ENCODE results near the gene MON2. TPM values are rescaled to one million over a fixed set of nuclear protein-coding genes. Genes with fewer than 3 reads are reported as not detected.

The MON2 gene
- total and polyA plus RNA-seq, 12 donors, result 13.9 to 78.2 (median 41.4) TPM

GRCh38 chr12:62601765-62602164 lies 135.1 kb downstream of the MON2 start:
- no peak for DNase-seq
- Histone ChIP-seq H3K4me3 (peak overlapping the region in 2 of 4 donors; percentile 73 to 80), H3K27ac (peak overlapping the region; percentile 91 to 100 (median 97)), H3K36me3 (replicated peaks in 1 of 2) (no peaks in the 10 kb centered on the region), H3K27me3 (no peaks in the 10 kb centered on the region), H3K4me1 (replicated peaks in 1 of 2) (peaks cover 6 to 26% of the 10 kb centered on the region in 2 donors), H3K9me3 (replicated peaks in 1 of 3) (no peaks in the 10 kb centered on the region)
- WGBS, 4 donors, result 6 to 18% (median 17%) methylated on average over 2 of the region's 2 CpGs
- TF ChIP-seq CTCF (IDR thresholded peaks at IDR 0.05) (no peak), POLR2A (IDR thresholded peaks at IDR 0.05) (no peak)
- intact Hi-C loops (cut with DNase I), result no loop called here

- WGBS, 4 donors, result 0 to 1% (median 1%) methylated on average over 39 to 66 of the region's 66 CpGs
- Histone ChIP-seq H3K27me3 (no peaks in the 10 kb centered on the region), H3K27ac (peak overlapping the region; percentile 91 to 100 (median 97)), H3K4me1 (replicated peaks in 1 of 2) (peaks cover 6 to 26% of the 10 kb centered on the region in 2 donors), H3K9me3 (replicated peaks in 1 of 3) (no peaks in the 10 kb centered on the region), H3K4me3 (peak overlapping the region; percentile 56 to 80 (median 66)), H3K36me3 (replicated peaks in 1 of 2) (no peaks in the 10 kb centered on the region)
- DNase-seq, result peak; percentile 85 to 95 (median 92)
- intact Hi-C loops (cut with DNase I), result no loop called here
- TF ChIP-seq POLR2A (IDR thresholded peaks at IDR 0.05), result peak; percentile 15 to 16
- TF ChIP-seq CTCF (IDR thresholded peaks at IDR 0.05), result no peak
Measured at GRCh38 chr12:62602255-62603060, 135.8 kb downstream of the MON2 start.

GRCh38 chr12:62603061-62603810 lies 136.6 kb downstream of the MON2 start:
- peaks cover 6 to 26% of the 10 kb centered on the region in 2 donors for H3K4me1 ChIP-seq (replicated peaks in 1 of 2)
- intact Hi-C loops (cut with DNase I), result no loop called here
- no peaks in the 10 kb centered on the region for H3K36me3 ChIP-seq (replicated peaks in 1 of 2)
- peak; percentile 84 to 89 (median 87) for DNase-seq
- peak overlapping the region; percentile 91 to 100 (median 97) for H3K27ac ChIP-seq
- H3K9me3 ChIP-seq (replicated peaks in 1 of 3), result no peaks in the 10 kb centered on the region
- 0% methylated on average over 15 to 94 of the region's 94 CpGs for whole genome bisulfite sequencing, 4 donors
- H3K4me3 ChIP-seq, result peak overlapping the region; percentile 56 to 80 (median 66)
- TF ChIP-seq POLR2A (IDR thresholded peaks at IDR 0.05) (peak; percentile 73 to 79), CTCF (IDR thresholded peaks at IDR 0.05) (peak in 5 of 6 experiments; percentile 36 to 74 (median 60))
- H3K27me3 ChIP-seq, result no peaks in the 10 kb centered on the region

GRCh38 chr12:62603811-62604098 lies 137.1 kb downstream of the MON2 start:
- Histone ChIP-seq H3K9me3 (replicated peaks in 1 of 3) (no peaks in the 10 kb centered on the region), H3K27ac (peak overlapping the region; percentile 91 to 100 (median 97)), H3K36me3 (replicated peaks in 1 of 2) (no peaks in the 10 kb centered on the region), H3K4me3 (peak overlapping the region in 3 of 4 donors; percentile 59 to 80 (median 73)), H3K27me3 (no peaks in the 10 kb centered on the region), H3K4me1 (replicated peaks in 1 of 2) (peaks cover 6 to 26% of the 10 kb centered on the region in 2 donors)
- WGBS, 4 donors, result 0 to 2% (median 1%) methylated on average over 12 to 14 of the region's 14 CpGs
- DNase-seq, result no peak
- TF ChIP-seq CTCF (IDR thresholded peaks at IDR 0.05), result no peak
- intact Hi-C loops (cut with DNase I), result no loop called here
